ENCODE measurements around the gene TBCD.

Gene TBCD

GRCh38 chr17:82894389-82894788 is 142.5 kb downstream of the TBCD start:
- H3K36me3 ChIP-seq (ENCODE audit: control insufficient read depth, insufficient read depth, low read length): no peaks in the 10 kb centered on the region
- no peaks in the 10 kb centered on the region for H3K9me3 ChIP-seq (ENCODE audit: control insufficient read depth, low read length)
- no peaks in the 10 kb centered on the region for H3K4me1 ChIP-seq (ENCODE audit: control insufficient read depth, insufficient read depth, low read length)
- WGBS, 2 experiments: 94 to 95% methylated on average over 7 of the region's 7 CpGs
- H3K27me3 ChIP-seq (ENCODE audit: control insufficient read depth, insufficient read depth, low read length, poor library complexity, severe bottlenecking): no peaks in the 10 kb centered on the region
- no peak overlapping the region for H3K4me3 ChIP-seq (ENCODE audit: insufficient read depth, low read depth, low read length)
- H3K27ac ChIP-seq (ENCODE audit: insufficient read depth, low read depth, low read length, poor library complexity, severe bottlenecking): no peak overlapping the region

- WGBS, 2 experiments: 94 to 97% methylated on average over 12 of the region's 12 CpGs
- Histone ChIP-seq H3K27me3 (ENCODE audit: control insufficient read depth, insufficient read depth, low read length, poor library complexity, severe bottlenecking) (no peaks in the 10 kb centered on the region), H3K27ac (ENCODE audit: insufficient read depth, low read depth, low read length, poor library complexity, severe bottlenecking) (no peak overlapping the region), H3K4me1 (ENCODE audit: control insufficient read depth, insufficient read depth, low read length) (no peaks in the 10 kb centered on the region), H3K9me3 (ENCODE audit: control insufficient read depth, low read length) (no peaks in the 10 kb centered on the region), H3K4me3 (ENCODE audit: insufficient read depth, low read depth, low read length) (no peak overlapping the region), H3K36me3 (ENCODE audit: control insufficient read depth, insufficient read depth, low read length) (no peaks in the 10 kb centered on the region)
These were observed 143.2 kb downstream of the TBCD start for GRCh38 chr17:82895087-82895486.

GRCh38 chr17:82896071-82897000 is 144.5 kb downstream of the TBCD start:
- 92% methylated on average over 29 of the region's 29 CpGs for WGBS, 2 experiments
- H3K9me3 ChIP-seq (ENCODE audit: control insufficient read depth, low read length): no peaks in the 10 kb centered on the region
- no peaks in the 10 kb centered on the region for H3K27me3 ChIP-seq (ENCODE audit: control insufficient read depth, insufficient read depth, low read length, poor library complexity, severe bottlenecking)
- H3K4me1 ChIP-seq (ENCODE audit: control insufficient read depth, insufficient read depth, low read length): no peaks in the 10 kb centered on the region
- no peak overlapping the region for H3K4me3 ChIP-seq (ENCODE audit: insufficient read depth, low read depth, low read length)
- peaks cover 9% of the 10 kb centered on the region for H3K36me3 ChIP-seq (ENCODE audit: control insufficient read depth, insufficient read depth, low read length)
- H3K27ac ChIP-seq (ENCODE audit: insufficient read depth, low read depth, low read length, poor library complexity, severe bottlenecking): no peak overlapping the region

GRCh38 chr17:82897514-82898249 is 145.8 kb downstream of the TBCD start:
- peaks cover 21% of the 10 kb centered on the region for H3K36me3 ChIP-seq (ENCODE audit: control insufficient read depth, insufficient read depth, low read length)
- 95 to 97% methylated on average over 22 of the region's 24 CpGs for WGBS, 2 experiments
- no peak overlapping the region for H3K4me3 ChIP-seq (ENCODE audit: insufficient read depth, low read depth, low read length)
- no peak overlapping the region for H3K27ac ChIP-seq (ENCODE audit: insufficient read depth, low read depth, low read length, poor library complexity, severe bottlenecking)
- no peaks in the 10 kb centered on the region for H3K4me1 ChIP-seq (ENCODE audit: control insufficient read depth, insufficient read depth, low read length)
- H3K9me3 ChIP-seq (ENCODE audit: control insufficient read depth, low read length): no peaks in the 10 kb centered on the region
- no peaks in the 10 kb centered on the region for H3K27me3 ChIP-seq (ENCODE audit: control insufficient read depth, insufficient read depth, low read length, poor library complexity, severe bottlenecking)

GRCh38 chr17:82898976-82899514 is 147.2 kb downstream of the TBCD start:
- H3K4me3 ChIP-seq (ENCODE audit: insufficient read depth, low read depth, low read length): no peak overlapping the region
- H3K4me1 ChIP-seq (ENCODE audit: control insufficient read depth, insufficient read depth, low read length): no peaks in the 10 kb centered on the region
- H3K27ac ChIP-seq (ENCODE audit: insufficient read depth, low read depth, low read length, poor library complexity, severe bottlenecking): no peak overlapping the region
- no peaks in the 10 kb centered on the region for H3K27me3 ChIP-seq (ENCODE audit: control insufficient read depth, insufficient read depth, low read length, poor library complexity, severe bottlenecking)
- 95% methylated on average over 53 of the region's 53 CpGs for WGBS, 2 experiments
- H3K9me3 ChIP-seq (ENCODE audit: control insufficient read depth, low read length): no peaks in the 10 kb centered on the region
- H3K36me3 ChIP-seq (ENCODE audit: control insufficient read depth, insufficient read depth, low read length): peaks cover 21% of the 10 kb centered on the region

GRCh38 chr17:82899941-82900340 is 148.1 kb downstream of the TBCD start:
- H3K4me3 ChIP-seq (ENCODE audit: insufficient read depth, low read depth, low read length): no peak overlapping the region
- 95 to 96% methylated on average over 7 of the region's 7 CpGs for WGBS, 2 experiments
- peaks cover 21% of the 10 kb centered on the region for H3K36me3 ChIP-seq (ENCODE audit: control insufficient read depth, insufficient read depth, low read length)
- no peak overlapping the region for H3K27ac ChIP-seq (ENCODE audit: insufficient read depth, low read depth, low read length, poor library complexity, severe bottlenecking)
- H3K9me3 ChIP-seq (ENCODE audit: control insufficient read depth, low read length): no peaks in the 10 kb centered on the region
- no peaks in the 10 kb centered on the region for H3K27me3 ChIP-seq (ENCODE audit: control insufficient read depth, insufficient read depth, low read length, poor library complexity, severe bottlenecking)
- H3K4me1 ChIP-seq (ENCODE audit: control insufficient read depth, insufficient read depth, low read length): no peaks in the 10 kb centered on the region

- Histone ChIP-seq H3K4me3 (ENCODE audit: insufficient read depth, low read depth, low read length) (no peak overlapping the region), H3K36me3 (ENCODE audit: control insufficient read depth, insufficient read depth, low read length) (peaks cover 21% of the 10 kb centered on the region), H3K9me3 (ENCODE audit: control insufficient read depth, low read length) (no peaks in the 10 kb centered on the region), H3K4me1 (ENCODE audit: control insufficient read depth, insufficient read depth, low read length) (no peaks in the 10 kb centered on the region), H3K27me3 (ENCODE audit: control insufficient read depth, insufficient read depth, low read length, poor library complexity, severe bottlenecking) (no peaks in the 10 kb centered on the region), H3K27ac (ENCODE audit: insufficient read depth, low read depth, low read length, poor library complexity, severe bottlenecking) (no peak overlapping the region)
- 96 to 97% methylated on average over 19 of the region's 19 CpGs for WGBS, 2 experiments
These were observed 148.9 kb downstream of the TBCD start for GRCh38 chr17:82900741-82901140.

- Histone ChIP-seq H3K27ac (ENCODE audit: insufficient read depth, low read depth, low read length, poor library complexity, severe bottlenecking) (no peak overlapping the region), H3K36me3 (ENCODE audit: control insufficient read depth, insufficient read depth, low read length) (peaks cover 21% of the 10 kb centered on the region)
- WGBS, 2 experiments: 97 to 98% methylated on average over 16 of the region's 16 CpGs
These were observed 149.5 kb downstream of the TBCD start for GRCh38 chr17:82901356-82901755.

GRCh38 chr17:82901856-82902255 is 150.0 kb downstream of the TBCD start:
- Histone ChIP-seq H3K27me3 (ENCODE audit: control insufficient read depth, insufficient read depth, low read length, poor library complexity, severe bottlenecking) (no peaks in the 10 kb centered on the region), H3K36me3 (ENCODE audit: control insufficient read depth, insufficient read depth, low read length) (peaks cover 21% of the 10 kb centered on the region), H3K27ac (ENCODE audit: insufficient read depth, low read depth, low read length, poor library complexity, severe bottlenecking) (no peak overlapping the region)

More at GRCh38 chr17:82901356-82901755, 149.5 kb downstream of the TBCD start:
- H3K4me3 ChIP-seq (ENCODE audit: insufficient read depth, low read depth, low read length): no peak overlapping the region
- no peaks in the 10 kb centered on the region for H3K4me1 ChIP-seq (ENCODE audit: control insufficient read depth, insufficient read depth, low read length)
- H3K9me3 ChIP-seq (ENCODE audit: control insufficient read depth, low read length): no peaks in the 10 kb centered on the region
- H3K27me3 ChIP-seq (ENCODE audit: control insufficient read depth, insufficient read depth, low read length, poor library complexity, severe bottlenecking): no peaks in the 10 kb centered on the region

More at GRCh38 chr17:82901856-82902255, 150.0 kb downstream of the TBCD start:
- H3K9me3 ChIP-seq (ENCODE audit: control insufficient read depth, low read length): no peaks in the 10 kb centered on the region
- 83 to 85% methylated on average over 16 of the region's 16 CpGs for WGBS, 2 experiments
- no peaks in the 10 kb centered on the region for H3K4me1 ChIP-seq (ENCODE audit: control insufficient read depth, insufficient read depth, low read length)
- H3K4me3 ChIP-seq (ENCODE audit: insufficient read depth, low read depth, low read length): no peak overlapping the region
